Measurements from ENCODE around the gene STAB1. TPM values are rescaled to one million over a fixed set of nuclear protein-coding genes. Genes with fewer than 3 reads are reported as not detected.

STAB1 gene
- total RNA-seq, 4 donors from 2014 or later: 5.3 to 21.1 (median 14.3) TPM

DNA sequence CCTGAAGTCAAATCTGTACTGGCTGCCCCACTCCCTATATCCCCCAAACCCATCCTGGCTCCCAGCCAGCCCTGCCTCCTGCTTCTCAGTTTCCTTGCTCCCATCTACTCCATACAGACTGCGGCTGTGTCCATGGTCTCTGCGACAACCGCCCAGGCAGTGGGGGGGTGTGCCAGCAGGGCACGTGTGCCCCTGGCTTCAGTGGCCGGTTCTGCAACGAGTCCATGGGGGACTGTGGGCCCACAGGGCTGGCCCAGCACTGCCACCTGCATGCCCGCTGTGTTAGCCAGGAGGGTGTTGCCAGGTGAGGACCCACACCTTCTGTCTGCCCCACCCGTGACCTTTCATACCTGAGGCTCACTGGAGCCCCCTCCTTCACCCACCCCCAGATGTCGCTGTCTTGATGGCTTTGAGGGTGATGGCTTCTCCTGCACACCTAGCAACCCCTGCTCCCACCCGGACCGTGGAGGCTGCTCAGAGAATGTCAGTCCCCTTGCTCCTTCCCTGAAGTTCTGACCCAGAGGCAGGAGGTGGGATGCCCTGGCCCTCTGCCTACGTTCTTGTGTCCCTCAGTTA lies 14.7 kb downstream of the STAB1 start:
- no peak overlapping the region for H3K27ac ChIP-seq
- no peak for DNase-seq (ENCODE audit: low spot score in 2 of 2)
- H3K36me3 ChIP-seq: no peaks in the 10 kb centered on the region

GRCh38 chr3:52511509-52511908 lies 16.4 kb downstream of the STAB1 start:
- TF ChIP-seq EP300 (IDR thresholded peaks at IDR 0.05): no peak
- no peak for TF ChIP-seq POLR2A (IDR thresholded peaks at IDR 0.05)
- no peak for TF ChIP-seq POLR2AphosphoS5 (IDR thresholded peaks at IDR 0.05)
- TF ChIP-seq CTCF (IDR thresholded peaks at IDR 0.05): no peak
- no peak overlapping the region for H3K4me3 ChIP-seq
- H3K27me3 ChIP-seq: no peaks in the 10 kb centered on the region
- H3K9me3 ChIP-seq: no peaks in the 10 kb centered on the region
- no peaks in the 10 kb centered on the region for H3K36me3 ChIP-seq
- no peak for DNase-seq (ENCODE audit: low spot score in 2 of 2)
- no peak overlapping the region for H3K27ac ChIP-seq
- WGBS: 68% methylated on average over 6 of the region's 7 CpGs
- no peaks in the 10 kb centered on the region for H3K4me1 ChIP-seq

More for the DNA sequence above, 14.7 kb downstream of the STAB1 start:
- H3K9me3 ChIP-seq: no peaks in the 10 kb centered on the region
- no peak overlapping the region for H3K4me3 ChIP-seq
- 65% methylated on average over 12 of the region's 12 CpGs for WGBS
- TF ChIP-seq CTCF (IDR thresholded peaks at IDR 0.05): no peak
- TF ChIP-seq POLR2AphosphoS5 (IDR thresholded peaks at IDR 0.05): no peak
- TF ChIP-seq POLR2A (IDR thresholded peaks at IDR 0.05): no peak
- TF ChIP-seq EP300 (IDR thresholded peaks at IDR 0.05): no peak
- no peaks in the 10 kb centered on the region for H3K4me1 ChIP-seq
- H3K27me3 ChIP-seq: no peaks in the 10 kb centered on the region

- WGBS: 67% methylated on average over 1 of the region's 8 CpGs
- no peaks in the 10 kb centered on the region for H3K27me3 ChIP-seq
- DNase-seq (ENCODE audit: low spot score in 2 of 2): no peak
- no peak for TF ChIP-seq POLR2AphosphoS5 (IDR thresholded peaks at IDR 0.05)
- H3K4me3 ChIP-seq: no peak overlapping the region
- no peaks in the 10 kb centered on the region for H3K36me3 ChIP-seq
- no peaks in the 10 kb centered on the region for H3K4me1 ChIP-seq
- no peak overlapping the region for H3K27ac ChIP-seq
- no peaks in the 10 kb centered on the region for H3K9me3 ChIP-seq
These were observed 17.0 kb downstream of the STAB1 start for GRCh38 chr3:52512105-52512504.

DNA sequence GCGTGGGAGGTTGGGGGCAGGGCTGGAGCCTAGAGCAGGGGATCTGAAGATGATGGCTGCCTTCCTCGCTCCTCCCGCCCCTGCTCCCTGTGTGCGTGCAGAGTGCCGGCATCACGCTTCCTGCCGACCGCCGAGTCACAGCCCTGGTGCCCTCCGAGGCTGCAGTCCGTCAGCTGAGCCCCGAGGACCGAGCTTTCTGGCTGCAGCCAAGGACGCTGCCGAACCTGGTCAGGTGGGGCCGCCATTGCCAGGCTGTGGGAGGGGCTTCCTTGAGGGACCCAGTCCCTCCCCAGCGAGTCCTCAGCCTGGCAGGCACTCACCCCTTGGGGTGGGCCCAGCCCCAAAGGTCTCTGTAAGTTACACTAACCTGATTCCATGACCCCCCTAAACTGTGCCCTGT lies 17.6 kb downstream of the STAB1 start:
- Histone ChIP-seq H3K9me3 (no peaks in the 10 kb centered on the region), H3K36me3 (no peaks in the 10 kb centered on the region), H3K4me1 (no peaks in the 10 kb centered on the region), H3K27me3 (no peaks in the 10 kb centered on the region), H3K4me3 (no peak overlapping the region), H3K27ac (no peak overlapping the region)
- DNase-seq (ENCODE audit: low spot score in 2 of 2): no peak
- 82% methylated on average over 3 of the region's 17 CpGs for WGBS
- TF ChIP-seq POLR2AphosphoS5 (IDR thresholded peaks at IDR 0.05) (no peak), CTCF (IDR thresholded peaks at IDR 0.05) (no peak), POLR2A (IDR thresholded peaks at IDR 0.05) (no peak), EP300 (IDR thresholded peaks at IDR 0.05) (no peak)

GRCh38 chr3:52513281-52513680 lies 18.1 kb downstream of the STAB1 start:
- no peak overlapping the region for H3K4me3 ChIP-seq
- 100% methylated on average over 1 of the region's 7 CpGs for WGBS
- no peaks in the 10 kb centered on the region for H3K9me3 ChIP-seq
- DNase-seq (ENCODE audit: low spot score in 2 of 2): no peak
- no peaks in the 10 kb centered on the region for H3K36me3 ChIP-seq
- no peak for TF ChIP-seq EP300 (IDR thresholded peaks at IDR 0.05)
- no peak for TF ChIP-seq CTCF (IDR thresholded peaks at IDR 0.05)
- no peak for TF ChIP-seq POLR2A (IDR thresholded peaks at IDR 0.05)
- TF ChIP-seq POLR2AphosphoS5 (IDR thresholded peaks at IDR 0.05): no peak
- peaks cover under 1% of the 10 kb centered on the region for H3K4me1 ChIP-seq
- H3K27me3 ChIP-seq: no peaks in the 10 kb centered on the region
- H3K27ac ChIP-seq: no peak overlapping the region

GRCh38 chr3:52514576-52514975 lies 19.4 kb downstream of the STAB1 start:
- Histone ChIP-seq H3K4me1 (peaks cover 9% of the 10 kb centered on the region), H3K27ac (no peak overlapping the region), H3K36me3 (peaks cover 3% of the 10 kb centered on the region), H3K27me3 (no peaks in the 10 kb centered on the region), H3K9me3 (no peaks in the 10 kb centered on the region), H3K4me3 (no peak overlapping the region)
- no peak for DNase-seq (ENCODE audit: low spot score in 2 of 2)
- 84% methylated on average over 7 of the region's 11 CpGs for WGBS
- no peak for TF ChIP-seq POLR2AphosphoS5 (IDR thresholded peaks at IDR 0.05)
- TF ChIP-seq EP300 (IDR thresholded peaks at IDR 0.05): no peak
- no peak for TF ChIP-seq POLR2A (IDR thresholded peaks at IDR 0.05)
- no peak for TF ChIP-seq CTCF (IDR thresholded peaks at IDR 0.05)
